GM23338 (cell line): Measurements from ENCODE around the gene PLA2G4B. TPM values are rescaled to one million over a fixed set of nuclear protein-coding genes. Genes with fewer than 3 reads are reported as not detected.

Experiments used
- ATAC-seq: fragments of 200-7000 bp; cut with Tn5 transposase; 3 replicates; pipeline ENCODE4 v1.9.1; 2020
- DNase-seq: peaks from one replicate; pipeline ENCODE4 v3.0.0-alpha.2; 2015; ENCODE audit warnings: low spot score
- H2AFZ ChIP-seq: fragments of 200-600 bp; sonication (generic); 2 replicates; pipeline ENCODE4 v1.8.0; 2016; ENCODE audit warnings: antibody characterized with exemption, mild to moderate bottlenecking, moderate library complexity
- H3F3A ChIP-seq: fragments of 200-600 bp; sonication (generic); replicated peaks from 2 replicates; pipeline ENCODE4 v1.8.0; 2017; ENCODE audit warnings: antibody characterized with exemption, mixed run types, low read depth
- H3K27ac ChIP-seq: fragments of 200-600 bp; sonication (generic); 2 replicates; pipeline ENCODE4 v1.6.1; 2016; ENCODE audit warnings: low read depth
- H3K27me3 ChIP-seq: fragments of 200-600 bp; sonication (generic); 2 replicates; pipeline ENCODE4 v1.8.0; 2016; ENCODE audit warnings: mild to moderate bottlenecking, mixed run types, moderate library complexity; ENCODE audit not compliant: insufficient read depth
- H3K36me3 ChIP-seq: fragments of 200-600 bp; sonication (generic); 2 replicates; pipeline ENCODE4 v1.8.0; 2016; ENCODE audit warnings: mild to moderate bottlenecking; ENCODE audit not compliant: insufficient read depth
- H3K4me1 ChIP-seq: fragments of 200-600 bp; sonication (generic); 2 replicates; pipeline ENCODE4 v1.8.0; 2016; ENCODE audit warnings: mild to moderate bottlenecking, moderate library complexity; ENCODE audit not compliant: insufficient read depth
- H3K4me2 ChIP-seq: fragments of 200-600 bp; sonication (generic); 2 replicates; pipeline ENCODE4 v1.7.1; 2017; ENCODE audit warnings: mixed run types
- H3K4me3 ChIP-seq: fragments of 200-600 bp; sonication (generic); 2 replicates; pipeline ENCODE4 v1.6.1; 2016; ENCODE audit warnings: mixed run types
- H3K79me2 ChIP-seq: fragments of 200-600 bp; sonication (generic); replicated peaks from 2 replicates; pipeline ENCODE4 v1.8.0; 2017; ENCODE audit warnings: mild to moderate bottlenecking; ENCODE audit not compliant: insufficient read depth
- H3K9me2 ChIP-seq: fragments of 200-600 bp; sonication (generic); 2 replicates; pipeline ENCODE4 v1.8.0; 2017; ENCODE audit not compliant: insufficient read depth
- H4K20me1 ChIP-seq: fragments of 200-600 bp; sonication (generic); replicated peaks from 2 replicates; pipeline ENCODE4 v1.8.0; 2017; ENCODE audit warnings: mild to moderate bottlenecking; ENCODE audit not compliant: insufficient read depth
- H3K27ac Mint-ChIP-seq: 2 replicates; pipeline ENCODE4 v1.8.0; 2020; ENCODE audit warnings: inconsistent platforms, mild to moderate bottlenecking, moderate library complexity, mixed read lengths
- H3K27me3 Mint-ChIP-seq: 3 replicates; pipeline ENCODE4 v1.8.0; 2022; ENCODE audit warnings: low read depth, mild to moderate bottlenecking, moderate library complexity, mixed read lengths, inconsistent platforms; ENCODE audit not compliant: insufficient read depth, poor library complexity
- H3K36me3 Mint-ChIP-seq: 3 replicates; pipeline ENCODE4 v1.8.0; 2021; ENCODE audit warnings: low read depth, mild to moderate bottlenecking, inconsistent platforms, moderate library complexity, mixed read lengths
- H3K4me1 Mint-ChIP-seq: 3 replicates; pipeline ENCODE4 v1.8.0; 2020; ENCODE audit warnings: mild to moderate bottlenecking, inconsistent platforms, mixed read lengths
- H3K4me3 Mint-ChIP-seq: 3 replicates; pipeline ENCODE4 v1.8.0; 2021; ENCODE audit warnings: moderate library complexity, mild to moderate bottlenecking, inconsistent platforms, mixed read lengths
- H3K9me3 Mint-ChIP-seq: 3 replicates; pipeline ENCODE4 v1.8.0; 2020; ENCODE audit warnings: moderate library complexity, mild to moderate bottlenecking, inconsistent platforms, mixed read lengths
- CREB1 ChIP-seq: fragments of 250-450 bp; sonication (Bioruptor Pico); IDR thresholded peaks from 2 replicates; pipeline ENCODE4 v1.5.0; 2020; ENCODE audit warnings: low read depth, mild to moderate bottlenecking, moderate library complexity
- CTCF ChIP-seq, 2 experiments: fragments of 200-600 bp in 1 of 2; sonication (generic) in 1 of 2; conservative IDR thresholded peaks; 2 replicates each; pipeline versions ENCODE4 v1.5.1 to v1.6.1; 2016 to 2017; ENCODE audit warnings: antibody characterized with exemption in 2 of 2, low read depth in 2 of 2, mild to moderate bottlenecking in 2 of 2, moderate library complexity in 1 of 2
- ETS1 ChIP-seq: IDR thresholded peaks from 2 replicates; pipeline ENCODE4 v1.6.1; 2016; ENCODE audit warnings: antibody characterized with exemption
- EZH2 ChIP-seq: fragments of 200-600 bp; sonication (generic); IDR thresholded peaks from one replicate; pipeline ENCODE4 v1.8.0; 2017; ENCODE audit warnings: antibody characterized with exemption, mild to moderate bottlenecking, low read depth; ENCODE audit not compliant: unreplicated experiment
- EZH2phosphoT487 ChIP-seq: fragments of 200-600 bp; sonication (generic); IDR thresholded peaks from one replicate; pipeline ENCODE4 v1.8.1; 2018; ENCODE audit warnings: antibody characterized with exemption; ENCODE audit not compliant: unreplicated experiment
- JUNB ChIP-seq: IDR thresholded peaks from one replicate; pipeline ENCODE4 v1.6.1; 2016; ENCODE audit warnings: antibody characterized with exemption; ENCODE audit not compliant: unreplicated experiment
- NANOG ChIP-seq: IDR thresholded peaks from 2 replicates; pipeline ENCODE4 v1.6.1; 2016; ENCODE audit warnings: antibody characterized with exemption, borderline replicate concordance
- POLR2AphosphoS5 ChIP-seq: IDR thresholded peaks from 2 replicates; pipeline ENCODE4 v1.6.1; 2016; ENCODE audit warnings: antibody characterized with exemption, low read depth
- REST ChIP-seq: IDR thresholded peaks from one replicate; pipeline ENCODE4 v1.6.1; 2018; ENCODE audit warnings: antibody characterized with exemption; ENCODE audit not compliant: unreplicated experiment
- STAT1 ChIP-seq: IDR thresholded peaks from one replicate; pipeline ENCODE4 v1.6.1; 2016; ENCODE audit warnings: antibody characterized with exemption; ENCODE audit not compliant: unreplicated experiment
- ZNF114 ChIP-seq: fragments of 250-450 bp; sonication (Bioruptor Pico); IDR thresholded peaks from 2 replicates; pipeline ENCODE4 v1.5.0; 2020; ENCODE audit warnings: mild to moderate bottlenecking, moderate library complexity
- ZNF331 ChIP-seq: fragments of 250-450 bp; sonication (Bioruptor Pico); IDR thresholded peaks from 2 replicates; pipeline ENCODE4 v1.5.0; 2020; ENCODE audit warnings: low read depth, mild to moderate bottlenecking, moderate library complexity
- ZNF462 ChIP-seq: fragments of 250-450 bp; sonication (Bioruptor Pico); IDR thresholded peaks from 2 replicates; pipeline ENCODE4 v1.5.0; 2020; ENCODE audit warnings: mild to moderate bottlenecking, moderate library complexity
- polyA plus RNA-seq: library from polyadenylated mRNA; unstranded; fragments of >200 nt; fragmentation: Nextera tagmentation; extraction: Ambion mirVana; gene quantifications from 2 replicates; pipeline ENCODE4 v1.2.1, GENCODE V29; 2016
- total RNA-seq: library from RNA; depleted of rRNA; stranded (reverse); fragments of >200 nt; shearing (Covaris generic); gene quantifications from 2 replicates; pipeline ENCODE4 v1.2.3, GENCODE V29; 2014

PLA2G4B gene
- total and polyA plus RNA-seq, 2 experiments from 2014 or later = 4.4 to 9.6 TPM

- Histone ChIP-seq H2AFZ (no peak overlapping the region), H3K4me3 (no peak overlapping the region), H3K27me3 (no peaks in the 10 kb centered on the region), H3K4me2 (no peak overlapping the region), H3K4me1 (no peaks in the 10 kb centered on the region), H3K79me2 (no peaks in the 10 kb centered on the region), H3F3A (no peaks in the 10 kb centered on the region), H4K20me1 (no peaks in the 10 kb centered on the region), H3K9me2 (no peaks in the 10 kb centered on the region), H3K27ac (no peak overlapping the region), H3K36me3 (no peaks in the 10 kb centered on the region)
- Mint-ChIP-seq H3K27me3 (peaks cover 11% of the 10 kb centered on the region), H3K36me3 (no peaks in the 10 kb centered on the region), H3K4me3 (no peak overlapping the region), H3K27ac (no peak overlapping the region; the same call in 1 of the 2 replicates), H3K9me3 (no peaks in the 10 kb centered on the region), H3K4me1 (no peaks in the 10 kb centered on the region)
- DNase-seq (no peak), ATAC-seq (no peak)
- TF ChIP-seq EZH2phosphoT487 (no peak), ZNF331 (CRISPR knock-in tag) (no peak), ZNF114 (CRISPR knock-in tag) (no peak), CTCF (conservative IDR thresholded peaks at IDR 0.05; ENCODE audit: low read depth in 2 of 2) (no peak), ETS1 (no peak), EZH2 (no peak), ZNF462 (CRISPR knock-in tag) (no peak), STAT1 (no peak), NANOG (no peak), POLR2AphosphoS5 (no peak), REST (no peak), JUNB (no peak), CREB1 (CRISPR knock-in tag) (no peak)
These were observed 50.1 kb downstream of the PLA2G4B start for GRCh38 chr15:41888662-41889253.
